Stomach (tissue), 9 donors: Measurements from ENCODE around the gene CYSTM1. TPM values are rescaled to one million over a fixed set of nuclear protein-coding genes. Genes with fewer than 3 reads are reported as not detected.

Experiments used
- DNase-seq, 2 donors: peaks; one replicate each; pipeline versions ENCODE4 v3.0.0 to v3.0.0-alpha.2; 2013 to 2019
- H3K27ac ChIP-seq, 5 donors: fragments of 200-600 bp in 4 of 5; sonication (generic) in 4 of 5; one replicate each; pipeline ENCODE4 v1.5.1; 2013 to 2019; ENCODE audit warnings: mild to moderate bottlenecking in 1 of 5, moderate library complexity in 1 of 5
- H3K27me3 ChIP-seq, 3 donors: fragments of 200-600 bp; sonication (generic); one replicate each; pipeline ENCODE4 v1.5.1; 2017 to 2019; ENCODE audit warnings: mixed run types in 1 of 3
- H3K36me3 ChIP-seq, 4 donors: fragments of 200-600 bp; sonication (generic); 1 replicate in 3 of 4; 2 replicates in 1 of 4; pipeline ENCODE4 v1.5.1; 2016 to 2019
- H3K4me1 ChIP-seq, 4 donors: fragments of 200-600 bp; sonication (generic); one replicate each; pipeline ENCODE4 v1.5.1; 2016 to 2019
- H3K4me3 ChIP-seq, 4 donors: fragments of 200-600 bp; sonication (generic) in 3 of 4; one replicate each; pipeline ENCODE4 v1.5.1; 2016 to 2019; ENCODE audit warnings: mild to moderate bottlenecking in 1 of 4
- H3K9me3 ChIP-seq, 4 donors: fragments of 200-600 bp; sonication (generic); one replicate each; pipeline ENCODE4 v1.5.1; 2016 to 2019
- EP300 ChIP-seq: sonication (generic); formaldehyde crosslinking; IDR thresholded peaks from one replicate; pipeline ENCODE4 v1.6.1; 2017; ENCODE audit warnings: antibody characterized with exemption
- POLR2A ChIP-seq, 4 donors: fragments of 450-650 bp; IDR thresholded peaks; one replicate each; pipeline ENCODE4 v1.6.1; 2016; ENCODE audit warnings: antibody characterized with exemption in 4 of 4, control low read depth in 2 of 4, mild to moderate bottlenecking in 1 of 4, moderate library complexity in 1 of 4
- POLR2AphosphoS5 ChIP-seq, 3 donors: sonication (generic); formaldehyde crosslinking; IDR thresholded peaks; one replicate each; pipeline ENCODE4 v1.6.1; 2016; ENCODE audit warnings: antibody characterized with exemption in 3 of 3
- WGBS, 5 donors: extraction: QIAGEN DNeasy Blood & Tissue Kit in 3 of 5; methylation state at CpG; one replicate each; pipeline versions ENCODE4 v1.1.5 to v1.1.7; 2013 to 2018; 5-methylcytosine and 5-hydroxymethylcytosine counted together
- intact Hi-C: fragments of 100-400 bp; cut with DNase I; formaldehyde crosslinking; loops from one replicate; pipeline ENCODE4 v1.15.1; 2023; ENCODE audit warnings: low total_unique reads
- polyA plus RNA-seq, 3 donors: library from polyadenylated mRNA; stranded (reverse); fragments of 200-250 nt; gene quantifications; one replicate each; pipeline ENCODE4 v1.2.3, GENCODE V29; 2013
- total RNA-seq, 5 donors: library from RNA; depleted of rRNA; stranded (reverse); fragments of >200 nt; gene quantifications; one replicate each; pipeline versions ENCODE4 v1.1.0 to v1.2.3, GENCODE V29; 2014 to 2016
- TF ChIP-seq, protein P1 (sequence below), 7 experiments: fragments of 450-650 bp in 4 of 7; fragments of 200-600 bp in 3 of 7; sonication (generic) in 3 of 7; IDR thresholded peaks; one replicate each; pipeline ENCODE4 v1.5.1; 2016 to 2019; ENCODE audit warnings: antibody characterized with exemption in 7 of 7, control low read depth in 2 of 7, mild to moderate bottlenecking in 1 of 7
- donor health status: healthy with polysubstance abuse.
- donor health status: Bipolar disorder and iron deficiency.
- donor health status: healthy.

CYSTM1 gene
- total and polyA plus RNA-seq, 8 donors = 23.2 to 3,028 (median 321) TPM

DNA sequence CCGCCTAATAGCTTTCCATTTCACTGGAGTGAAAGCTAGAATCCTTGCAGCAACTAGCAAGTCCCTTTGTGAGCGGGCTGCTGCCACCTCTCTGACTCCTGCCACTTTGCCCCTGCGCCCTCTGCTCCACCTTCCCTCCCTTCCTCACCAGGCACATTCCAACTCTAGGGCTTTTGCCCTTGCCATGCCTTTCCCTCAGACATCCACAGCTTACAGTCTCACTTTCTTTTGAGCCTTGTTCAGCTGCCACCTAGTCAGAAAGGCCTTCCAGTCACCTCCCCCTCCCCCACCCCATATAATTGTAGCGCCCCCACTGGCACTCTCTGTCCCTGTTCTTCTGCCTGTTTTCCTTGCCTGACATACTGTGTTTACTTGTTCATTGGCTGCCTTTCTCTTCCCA is 31.0 kb downstream of the CYSTM1 start:
- TF ChIP-seq POLR2A (IDR thresholded peaks at IDR 0.05) = no peak
- TF ChIP-seq, protein P1, sequence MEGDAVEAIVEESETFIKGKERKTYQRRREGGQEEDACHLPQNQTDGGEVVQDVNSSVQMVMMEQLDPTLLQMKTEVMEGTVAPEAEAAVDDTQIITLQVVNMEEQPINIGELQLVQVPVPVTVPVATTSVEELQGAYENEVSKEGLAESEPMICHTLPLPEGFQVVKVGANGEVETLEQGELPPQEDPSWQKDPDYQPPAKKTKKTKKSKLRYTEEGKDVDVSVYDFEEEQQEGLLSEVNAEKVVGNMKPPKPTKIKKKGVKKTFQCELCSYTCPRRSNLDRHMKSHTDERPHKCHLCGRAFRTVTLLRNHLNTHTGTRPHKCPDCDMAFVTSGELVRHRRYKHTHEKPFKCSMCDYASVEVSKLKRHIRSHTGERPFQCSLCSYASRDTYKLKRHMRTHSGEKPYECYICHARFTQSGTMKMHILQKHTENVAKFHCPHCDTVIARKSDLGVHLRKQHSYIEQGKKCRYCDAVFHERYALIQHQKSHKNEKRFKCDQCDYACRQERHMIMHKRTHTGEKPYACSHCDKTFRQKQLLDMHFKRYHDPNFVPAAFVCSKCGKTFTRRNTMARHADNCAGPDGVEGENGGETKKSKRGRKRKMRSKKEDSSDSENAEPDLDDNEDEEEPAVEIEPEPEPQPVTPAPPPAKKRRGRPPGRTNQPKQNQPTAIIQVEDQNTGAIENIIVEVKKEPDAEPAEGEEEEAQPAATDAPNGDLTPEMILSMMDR (IDR thresholded peaks at IDR 0.05) = no peak
- no peak for TF ChIP-seq EP300
- no peak for TF ChIP-seq POLR2AphosphoS5 (IDR thresholded peaks at IDR 0.05)
- WGBS, 5 donors = 58 to 80% (median 66%) methylated on average over 4 of the region's 4 CpGs

DNA sequence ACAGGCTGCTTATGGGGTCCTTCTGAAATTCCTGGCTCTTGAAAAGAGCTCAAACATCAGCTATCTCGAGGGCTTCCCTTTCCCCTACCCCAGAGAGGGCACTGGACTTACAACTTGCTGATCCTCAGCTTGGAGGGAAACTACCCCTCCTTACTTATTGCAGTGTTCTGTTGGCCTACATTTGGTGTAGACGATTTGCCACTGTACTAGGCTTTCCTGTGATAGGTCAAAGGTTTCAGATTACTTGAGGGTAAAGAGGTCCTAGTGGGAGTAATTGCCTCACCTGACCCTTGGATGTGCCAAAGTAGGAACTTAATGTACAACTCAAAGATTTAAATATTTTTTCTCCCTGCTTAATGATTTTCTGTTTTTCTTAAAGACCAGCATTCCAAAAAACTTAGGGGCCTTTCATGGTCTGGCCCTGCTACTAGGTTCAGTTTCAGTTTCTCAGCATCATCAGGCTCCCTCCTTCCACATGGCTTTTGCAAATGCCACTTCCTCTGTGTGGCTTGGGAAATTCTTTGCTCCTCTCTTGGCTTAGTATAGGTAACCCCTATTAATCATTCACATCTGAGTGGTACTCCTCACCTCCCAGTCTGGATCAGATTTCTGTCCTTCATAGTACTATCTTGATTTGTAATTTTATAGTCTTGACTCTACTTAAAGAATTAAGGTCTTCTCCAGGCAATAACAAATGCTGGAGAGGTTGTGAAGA is 32.4 kb downstream of the CYSTM1 start:
- no peak for DNase-seq
- TF ChIP-seq, protein P1 (IDR thresholded peaks at IDR 0.05) = no peak
- TF ChIP-seq EP300 = no peak
- TF ChIP-seq POLR2A (IDR thresholded peaks at IDR 0.05) = no peak
- TF ChIP-seq POLR2AphosphoS5 (IDR thresholded peaks at IDR 0.05) = no peak
- Histone ChIP-seq H3K4me1 (peaks cover 32 to 74% (median 49%) of the 10 kb centered on the region in 4 donors), H3K27me3 (no peaks in the 10 kb centered on the region), H3K36me3 (peaks cover 8 to 71% (median 41%) of the 10 kb centered on the region in 4 donors), H3K4me3 (no peak overlapping the region), H3K27ac (peak overlapping the region; percentile 17 to 67 (median 57)), H3K9me3 (no peaks in the 10 kb centered on the region)
- intact Hi-C loops = no loop called here
- WGBS, 5 donors = 14 to 35% (median 22%) methylated on average over 2 of the region's 2 CpGs

More for the DNA sequence above, 31.0 kb downstream of the CYSTM1 start:
- Histone ChIP-seq H3K27me3 (no peaks in the 10 kb centered on the region), H3K4me3 (no peak overlapping the region), H3K9me3 (no peaks in the 10 kb centered on the region), H3K36me3 (peaks cover 8 to 57% (median 26%) of the 10 kb centered on the region in 4 donors), H3K4me1 (peaks cover 40 to 76% (median 61%) of the 10 kb centered on the region in 4 donors), H3K27ac (peak overlapping the region; percentile 33 to 70 (median 59))
- intact Hi-C loops = no loop called here
- peak in 1 of 2 donors; percentile 37 for DNase-seq

GRCh38 chr5:140208065-140208464 is 33.1 kb downstream of the CYSTM1 start:
- H3K36me3 ChIP-seq = peaks cover 8 to 75% (median 41%) of the 10 kb centered on the region in 4 donors
- TF ChIP-seq EP300 = no peak
- TF ChIP-seq, protein P1 (IDR thresholded peaks at IDR 0.05) = no peak
- no peak for TF ChIP-seq POLR2AphosphoS5 (IDR thresholded peaks at IDR 0.05)
- no peak for TF ChIP-seq POLR2A (IDR thresholded peaks at IDR 0.05)
- intact Hi-C loops = no loop called here

GRCh38 chr5:140213370-140213983 is 38.5 kb downstream of the CYSTM1 start:
- 91 to 100% (median 93%) methylated on average over 1 of the region's 1 CpG for WGBS, 5 donors
- TF ChIP-seq POLR2AphosphoS5 (IDR thresholded peaks at IDR 0.05) (no peak), POLR2A (IDR thresholded peaks at IDR 0.05) (no peak), EP300 (no peak)
- TF ChIP-seq, protein P1 (IDR thresholded peaks at IDR 0.05) = no peak
- H3K36me3 ChIP-seq = peaks cover 0 to 42% (median 23%) of the 10 kb centered on the region in 4 donors
- no peak overlapping the region for H3K4me3 ChIP-seq
- H3K9me3 ChIP-seq = no peaks in the 10 kb centered on the region
- peak overlapping the region in 3 of 5 donors; percentile 81 to 95 (median 84) for H3K27ac ChIP-seq
- H3K27me3 ChIP-seq = no peaks in the 10 kb centered on the region
- DNase-seq = no peak
- peaks cover 38 to 78% (median 45%) of the 10 kb centered on the region in 4 donors for H3K4me1 ChIP-seq
- intact Hi-C loops = no loop called here

More at GRCh38 chr5:140208065-140208464, 33.1 kb downstream of the CYSTM1 start:
- no peak overlapping the region for H3K27ac ChIP-seq
- no peaks in the 10 kb centered on the region for H3K9me3 ChIP-seq
- H3K4me1 ChIP-seq = peaks cover 27 to 74% (median 44%) of the 10 kb centered on the region in 4 donors
- no peaks in the 10 kb centered on the region for H3K27me3 ChIP-seq
- H3K4me3 ChIP-seq = no peak overlapping the region
- no peak for DNase-seq
